ENCODE data around the gene PRRX1. TPM values are rescaled to one million over a fixed set of nuclear protein-coding genes. Genes with fewer than 3 reads are reported as not detected.

PRRX1 gene
- total RNA-seq, 2 donors from 2014 or later: 1.5 to 3.0 TPM

Other genes starting within 250 kb of the PRRX1 start
- gene GORAB, start 132.0 kb upstream of the PRRX1 start, total RNA-seq: 10 to 100 TPM; 25.0 to 26.4 TPM

Measured in left colon (tissue), 2 donors.